Mesodermal cell (in vitro differentiated cells): ENCODE results near the gene SIAH1.

Experiments
- H3K27ac ChIP-seq: 2 replicates; pipeline ENCODE4 v1.7.0; 2013; ENCODE audit warnings: mild to moderate bottlenecking, low read depth, low read length, moderate library complexity; ENCODE audit not compliant: severe bottlenecking
- H3K36me3 ChIP-seq: 2 replicates; pipeline ENCODE4 v1.7.1; 2013; ENCODE audit warnings: mild to moderate bottlenecking, low read length, moderate library complexity; ENCODE audit not compliant: control insufficient read depth, insufficient read depth
- H3K4me1 ChIP-seq: one replicate; pipeline ENCODE4 v1.7.1; 2013; ENCODE audit warnings: mild to moderate bottlenecking, low read length; ENCODE audit not compliant: insufficient read depth, control insufficient read depth, poor library complexity, severe bottlenecking
- H3K4me3 ChIP-seq: 2 replicates; pipeline ENCODE4 v1.7.0; 2013; ENCODE audit warnings: low read length, control low read depth, mild to moderate bottlenecking; ENCODE audit not compliant: insufficient read depth, poor library complexity, severe bottlenecking; ENCODE audit errors: extremely low read depth
- H3K9me3 ChIP-seq: 2 replicates; pipeline ENCODE4 v1.7.1; 2013; ENCODE audit warnings: mild to moderate bottlenecking, low read length, moderate library complexity; ENCODE audit not compliant: control insufficient read depth
- WGBS, 2 experiments: methylation state at CpG; one replicate each; pipeline ENCODE4 v1.1.5; 2013; ENCODE audit warnings: missing lambda C conversion rate in 2 of 2; ENCODE audit not compliant: insufficient coverage in 2 of 2; 5-methylcytosine and 5-hydroxymethylcytosine counted together

Gene SIAH1

GRCh38 chr16:48310908-48311641 lies 74.1 kb downstream of the SIAH1 start:
- no peak overlapping the region for H3K27ac ChIP-seq
- no peak overlapping the region for H3K4me3 ChIP-seq
- peaks cover 9% of the 10 kb centered on the region for H3K9me3 ChIP-seq
- peaks cover 52% of the 10 kb centered on the region for H3K36me3 ChIP-seq
- no peaks in the 10 kb centered on the region for H3K4me1 ChIP-seq
- WGBS, 2 experiments = no CpG with 5 or more reads among the region's 4 CpGs
